HepG2 (cell line): ENCODE data around the gene PAK1IP1. TPM values are rescaled to one million over a fixed set of nuclear protein-coding genes. Genes with fewer than 3 reads are reported as not detected.

Experiments
- ATF7 ChIP-seq, 2 experiments: fragments of 450-650 bp in 1 of 2; sonication (generic) in 1 of 2; formaldehyde crosslinking in 1 of 2; IDR thresholded peaks; 2 replicates each; pipeline versions ENCODE4 v1.4.0 to v1.6.1; 2016 to 2020; ENCODE audit warnings: antibody characterized with exemption in 1 of 2, mild to moderate bottlenecking in 1 of 2, missing genetic modification reagents in 1 of 2
- HNF4A ChIP-seq: sonication (generic); formaldehyde crosslinking; IDR thresholded peaks from 2 replicates; pipeline ENCODE4 v1.4.0; 2020; ENCODE audit warnings: missing genetic modification reagents
- KDM5A ChIP-seq: fragments of 200-600 bp; sonication (generic); IDR thresholded peaks from 2 replicates; pipeline ENCODE4 v1.7.0; 2018; ENCODE audit warnings: antibody characterized with exemption, mild to moderate bottlenecking, low read length, borderline replicate concordance
- NKX3-1 ChIP-seq: sonication (generic); formaldehyde crosslinking; IDR thresholded peaks from 2 replicates; pipeline ENCODE4 v1.5.0; 2020; ENCODE audit warnings: missing genetic modification reagents
- SMYD3 ChIP-seq: sonication (generic); formaldehyde crosslinking; IDR thresholded peaks from 2 replicates; pipeline ENCODE4 v1.8.1; 2023; ENCODE audit warnings: mild to moderate bottlenecking, missing genetic modification reagents
- SP5 ChIP-seq: IDR thresholded peaks from 2 replicates; pipeline ENCODE4 v1.6.1; 2016; ENCODE audit warnings: low read depth, borderline replicate concordance
- SRF ChIP-seq: IDR thresholded peaks from 2 replicates; pipeline ENCODE4 v1.6.1; 2011; ENCODE audit warnings: mild to moderate bottlenecking, low read depth, low read length, moderate library complexity
- TBX2 ChIP-seq: sonication (generic); formaldehyde crosslinking; IDR thresholded peaks from 2 replicates; pipeline ENCODE4 v1.5.0; 2020; ENCODE audit warnings: missing genetic modification reagents, mild to moderate bottlenecking, borderline replicate concordance
- ZKSCAN8 ChIP-seq: IDR thresholded peaks from 2 replicates; pipeline ENCODE4 v1.6.1; 2016; ENCODE audit warnings: borderline replicate concordance, missing genetic modification reagents, missing compliant biosample characterization
- ZNF343 ChIP-seq: sonication (generic); formaldehyde crosslinking; IDR thresholded peaks from 2 replicates; pipeline ENCODE4 v1.4.0; 2020; ENCODE audit warnings: mild to moderate bottlenecking, missing genetic modification reagents
- polyA plus RNA-seq, 8 experiments: library from polyadenylated mRNA; depleted of rRNA in 3 of 8; stranded (reverse) in 7 of 8; unstranded in 1 of 8; fragments of >200 nt; fragmentation: Illumina TruSeq in 4 of 8; extraction: Trizol in 4 of 8; gene quantifications; 2 replicates each; pipeline versions ENCODE4 v1.2.1 to v1.2.3, GENCODE V29; 2011 to 2016; ENCODE audit warnings: low read depth in 4 of 8, missing spikeins in 1 of 8, mixed read lengths in 1 of 8; ENCODE audit not compliant: insufficient read depth in 1 of 8
- total RNA-seq, 5 experiments: library from RNA; depleted of rRNA; stranded (reverse); fragments of >200 nt; fragmentation: Illumina TruSeq; extraction: Trizol; gene quantifications; 2 replicates each; pipeline ENCODE4 v1.2.3, GENCODE V29; 2016; ENCODE audit warnings: low read depth in 1 of 5
- TF ChIP-seq, protein P1 (sequence below): sonication (generic); formaldehyde crosslinking; IDR thresholded peaks from 2 replicates; pipeline ENCODE4 v1.4.0; 2020; ENCODE audit warnings: low read depth, missing genetic modification reagents
- TF ChIP-seq, protein P2 (sequence below): sonication (generic); formaldehyde crosslinking; IDR thresholded peaks from 2 replicates; pipeline ENCODE4 v1.4.0; 2020; ENCODE audit warnings: missing genetic modification reagents

Gene PAK1IP1
- total and polyA plus RNA-seq, 2 of the 13 experiments (the other 11 are each of a cell fraction or from before 2014, with no cell fraction given): 23.4 to 66.2 TPM

GRCh38 chr6:10694302-10695085, at the start of gene PAK1IP1, which contains the start of gene C6orf52 (continued):
- TF ChIP-seq, protein P1, sequence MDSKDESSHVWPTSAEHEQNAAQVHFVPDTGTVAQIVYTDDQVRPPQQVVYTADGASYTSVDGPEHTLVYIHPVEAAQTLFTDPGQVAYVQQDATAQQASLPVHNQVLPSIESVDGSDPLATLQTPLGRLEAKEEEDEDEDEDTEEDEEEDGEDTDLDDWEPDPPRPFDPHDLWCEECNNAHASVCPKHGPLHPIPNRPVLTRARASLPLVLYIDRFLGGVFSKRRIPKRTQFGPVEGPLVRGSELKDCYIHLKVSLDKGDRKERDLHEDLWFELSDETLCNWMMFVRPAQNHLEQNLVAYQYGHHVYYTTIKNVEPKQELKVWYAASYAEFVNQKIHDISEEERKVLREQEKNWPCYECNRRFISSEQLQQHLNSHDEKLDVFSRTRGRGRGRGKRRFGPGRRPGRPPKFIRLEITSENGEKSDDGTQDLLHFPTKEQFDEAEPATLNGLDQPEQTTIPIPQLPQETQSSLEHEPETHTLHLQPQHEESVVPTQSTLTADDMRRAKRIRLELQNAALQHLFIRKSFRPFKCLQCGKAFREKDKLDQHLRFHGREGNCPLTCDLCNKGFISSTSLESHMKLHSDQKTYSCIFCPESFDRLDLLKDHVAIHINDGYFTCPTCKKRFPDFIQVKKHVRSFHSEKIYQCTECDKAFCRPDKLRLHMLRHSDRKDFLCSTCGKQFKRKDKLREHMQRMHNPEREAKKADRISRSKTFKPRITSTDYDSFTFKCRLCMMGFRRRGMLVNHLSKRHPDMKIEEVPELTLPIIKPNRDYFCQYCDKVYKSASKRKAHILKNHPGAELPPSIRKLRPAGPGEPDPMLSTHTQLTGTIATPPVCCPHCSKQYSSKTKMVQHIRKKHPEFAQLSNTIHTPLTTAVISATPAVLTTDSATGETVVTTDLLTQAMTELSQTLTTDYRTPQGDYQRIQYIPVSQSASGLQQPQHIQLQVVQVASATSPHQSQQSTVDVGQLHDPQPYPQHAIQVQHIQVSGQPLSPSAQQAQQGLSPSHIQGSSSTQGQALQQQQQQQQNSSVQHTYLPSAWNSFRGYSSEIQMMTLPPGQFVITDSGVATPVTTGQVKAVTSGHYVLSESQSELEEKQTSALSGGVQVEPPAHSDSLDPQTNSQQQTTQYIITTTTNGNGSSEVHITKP: peak; percentile 39; the same call in 1 of the 2 replicates
- TF ChIP-seq SP5 (CRISPR knock-in tag) (peak; percentile 51; the same call in 1 of the 2 replicates), KDM5A (peak; percentile 94; the same call in 1 of the 2 replicates), ZNF343 (CRISPR knock-in tag) (no peak; the same call in 1 of the 2 replicates), HNF4A (CRISPR knock-in tag) (0 out of 2 replicates have a peak, but pooled peaks have one; percentile 23), NKX3-1 (peak; percentile 77), SRF (peak; percentile 74), ZKSCAN8 (CRISPR knock-in tag) (0 out of 2 replicates have a peak, but pooled peaks have one; percentile 49), SMYD3 (CRISPR knock-in tag) (no peak; the same call in 1 of the 2 replicates), TBX2 (CRISPR knock-in tag) (peak; percentile 94), ATF7 (IDR thresholded peaks at IDR 0.05) (no peak), ATF7 (CRISPR knock-in tag; IDR thresholded peaks at IDR 0.05) (no peak)
- TF ChIP-seq, protein P2, sequence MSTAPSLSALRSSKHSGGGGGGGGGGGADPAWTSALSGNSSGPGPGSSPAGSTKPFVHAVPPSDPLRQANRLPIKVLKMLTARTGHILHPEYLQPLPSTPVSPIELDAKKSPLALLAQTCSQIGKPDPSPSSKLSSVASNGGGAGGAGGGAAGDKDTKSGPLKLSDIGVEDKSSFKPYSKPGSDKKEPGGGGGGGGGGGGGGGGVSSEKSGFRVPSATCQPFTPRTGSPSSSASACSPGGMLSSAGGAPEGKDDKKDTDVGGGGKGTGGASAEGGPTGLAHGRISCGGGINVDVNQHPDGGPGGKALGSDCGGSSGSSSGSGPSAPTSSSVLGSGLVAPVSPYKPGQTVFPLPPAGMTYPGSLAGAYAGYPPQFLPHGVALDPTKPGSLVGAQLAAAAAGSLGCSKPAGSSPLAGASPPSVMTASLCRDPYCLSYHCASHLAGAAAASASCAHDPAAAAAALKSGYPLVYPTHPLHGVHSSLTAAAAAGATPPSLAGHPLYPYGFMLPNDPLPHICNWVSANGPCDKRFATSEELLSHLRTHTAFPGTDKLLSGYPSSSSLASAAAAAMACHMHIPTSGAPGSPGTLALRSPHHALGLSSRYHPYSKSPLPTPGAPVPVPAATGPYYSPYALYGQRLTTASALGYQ (CRISPR knock-in tag): peak; percentile 73
